ENCODE data around the gene NUDT2.
"Not testable (repeated sequence)": the region's sequence is repeated elsewhere in the genome, so short reads cannot be mapped to it uniquely, and the experiment has no call there.

NUDT2 gene

GRCh38 chr9:34337403-34337802 is 8.0 kb downstream of the NUDT2 start:
- DNase-seq = no peak

- not testable (repeated sequence) for DNase-seq
These were observed 8.7 kb downstream of the NUDT2 start for GRCh38 chr9:34338079-34338478.

GRCh38 chr9:34338665-34339385 is 9.5 kb downstream of the NUDT2 start:
- no peak for DNase-seq

- no peak for DNase-seq
These were observed 12.4 kb downstream of the NUDT2 start for GRCh38 chr9:34341659-34342295.

GRCh38 chr9:34343090-34343489 is 13.7 kb downstream of the NUDT2 start:
- no peak for DNase-seq

GRCh38 chr9:34343605-34344004 is 14.2 kb downstream of the NUDT2 start:
- no peak for DNase-seq

- no peak for DNase-seq
These were observed 17.8 kb downstream of the NUDT2 start for GRCh38 chr9:34346873-34347799.

GRCh38 chr9:34347800-34348158 is 18.4 kb downstream of the NUDT2 start:
- DNase-seq = no peak

- no peak for DNase-seq
These were observed 20.0 kb downstream of the NUDT2 start for GRCh38 chr9:34349324-34349723.

- not testable (repeated sequence) for DNase-seq
These were observed 22.8 kb downstream of the NUDT2 start for GRCh38 chr9:34352122-34352652.

- DNase-seq = not testable (repeated sequence)
These were observed 23.6 kb downstream of the NUDT2 start for GRCh38 chr9:34352957-34353356.

GRCh38 chr9:34362614-34363214 is 33.3 kb downstream of the NUDT2 start:
- DNase-seq = no peak

GRCh38 chr9:34363619-34364351 is 34.4 kb downstream of the NUDT2 start:
- no peak for DNase-seq

GRCh38 chr9:34365282-34365681 is 35.9 kb downstream of the NUDT2 start:
- no peak for DNase-seq

- DNase-seq = no peak
These were observed 37.0 kb downstream of the NUDT2 start for GRCh38 chr9:34366365-34366764.

GRCh38 chr9:34367751-34368410 is 38.5 kb downstream of the NUDT2 start:
- not testable (repeated sequence) for DNase-seq

- DNase-seq = not testable (repeated sequence)
These were observed 39.4 kb downstream of the NUDT2 start for GRCh38 chr9:34368796-34369195.

- DNase-seq = no peak
These were observed 40.3 kb downstream of the NUDT2 start for GRCh38 chr9:34369636-34370035.

GRCh38 chr9:34370335-34370969 is 41.1 kb downstream of the NUDT2 start:
- no peak for DNase-seq

- peak; percentile 8 for DNase-seq
These were observed 41.9 kb downstream of the NUDT2 start for GRCh38 chr9:34370970-34371880.
